SH-SY5Y (cell line): Measurements from ENCODE around the gene SMYD3.

ENCODE experiments used
- GATA2 ChIP-seq: IDR thresholded peaks from 2 replicates; pipeline ENCODE4 v1.6.1; 2011; ENCODE audit warnings: mild to moderate bottlenecking, low read depth, low read length
- GATA3 ChIP-seq: IDR thresholded peaks from 2 replicates; pipeline ENCODE4 v1.6.1; 2011; ENCODE audit warnings: low read depth, mild to moderate bottlenecking, low read length, moderate library complexity

SMYD3 gene

DNA sequence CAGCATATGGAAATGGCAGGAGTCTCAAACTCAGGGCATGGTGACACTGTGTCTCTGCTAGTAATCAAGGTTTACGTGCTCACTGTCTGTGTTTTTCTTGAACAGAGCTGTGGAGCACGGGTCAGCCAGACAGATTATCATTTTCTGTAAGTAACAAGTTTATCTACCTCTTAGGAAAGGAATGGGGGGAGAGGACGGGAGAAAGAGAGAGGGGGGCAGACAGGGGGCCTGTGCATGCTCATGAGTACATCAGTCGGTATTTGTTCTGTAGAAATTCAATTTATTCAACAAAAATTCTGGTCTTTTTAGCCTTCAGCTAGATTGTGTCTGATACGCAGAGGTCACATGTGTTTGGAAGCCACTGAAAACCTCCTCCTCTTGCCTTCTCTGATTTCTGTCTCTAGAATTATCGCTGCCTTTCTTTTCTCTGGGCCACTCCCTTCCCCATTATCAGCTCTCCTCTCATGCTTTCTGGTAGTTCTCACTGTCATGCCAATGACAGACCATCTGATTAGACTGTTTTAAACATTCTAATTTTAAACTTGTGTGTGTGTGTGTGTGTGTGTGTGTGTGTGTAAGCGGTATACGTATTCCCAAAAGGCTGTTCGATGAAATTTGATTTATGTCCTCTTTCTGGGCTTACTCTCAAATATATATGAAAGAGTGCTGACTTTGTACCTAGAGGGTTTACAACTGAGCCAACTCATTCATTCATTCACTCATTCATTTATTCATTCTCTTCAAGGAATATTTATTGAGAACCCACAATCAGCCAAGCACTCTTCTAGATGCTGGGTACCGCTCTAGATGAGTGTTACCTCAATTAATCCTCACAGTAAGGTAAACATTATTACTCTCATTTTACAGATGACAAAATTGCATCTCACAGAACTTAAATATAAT is 715.4 kb downstream of the SMYD3 start:
- TF ChIP-seq GATA2 (peak; percentile 100), GATA3 (peak; percentile 99)

DNA sequence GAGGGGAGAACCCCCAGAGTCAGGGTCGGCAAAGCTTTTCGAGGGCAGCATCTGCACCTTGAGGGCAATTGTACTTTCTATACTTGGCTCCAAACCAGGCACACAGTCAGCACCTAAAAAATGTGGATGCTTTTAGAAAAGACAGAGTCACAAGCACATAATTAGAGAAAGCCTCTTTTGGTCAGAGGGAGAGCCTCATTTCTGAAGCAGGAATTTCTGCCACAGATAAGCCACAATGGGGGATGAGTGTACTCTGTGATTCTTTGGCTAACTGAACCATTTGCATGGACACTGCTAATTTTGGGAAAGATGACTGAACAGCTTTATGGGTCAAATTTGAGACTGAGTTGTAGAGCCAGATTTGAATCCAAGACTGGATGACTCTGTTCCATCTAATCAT is 716.6 kb downstream of the SMYD3 start:
- no peak for TF ChIP-seq GATA2
- no peak for TF ChIP-seq GATA3

DNA sequence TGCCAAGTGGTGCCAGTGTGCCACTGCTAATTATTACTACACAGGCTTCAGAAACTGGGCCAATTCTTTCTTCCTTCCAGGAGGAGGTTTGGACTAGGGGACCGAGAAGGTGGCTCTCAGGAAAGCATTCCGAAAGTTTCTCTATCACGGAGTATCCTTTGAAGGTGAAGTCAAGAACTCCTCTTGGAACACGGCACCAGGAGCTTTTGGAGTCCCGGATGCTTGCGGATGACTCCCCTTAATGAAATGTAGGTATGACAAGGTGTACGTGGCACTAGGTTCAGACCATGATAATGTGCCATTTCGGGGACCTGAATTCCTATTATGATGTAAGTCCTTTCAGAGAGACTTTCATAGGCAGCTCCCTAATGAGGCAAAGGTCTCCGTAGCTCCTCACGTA is 718.2 kb downstream of the SMYD3 start:
- TF ChIP-seq GATA3, result no peak
- TF ChIP-seq GATA2, result no peak

DNA sequence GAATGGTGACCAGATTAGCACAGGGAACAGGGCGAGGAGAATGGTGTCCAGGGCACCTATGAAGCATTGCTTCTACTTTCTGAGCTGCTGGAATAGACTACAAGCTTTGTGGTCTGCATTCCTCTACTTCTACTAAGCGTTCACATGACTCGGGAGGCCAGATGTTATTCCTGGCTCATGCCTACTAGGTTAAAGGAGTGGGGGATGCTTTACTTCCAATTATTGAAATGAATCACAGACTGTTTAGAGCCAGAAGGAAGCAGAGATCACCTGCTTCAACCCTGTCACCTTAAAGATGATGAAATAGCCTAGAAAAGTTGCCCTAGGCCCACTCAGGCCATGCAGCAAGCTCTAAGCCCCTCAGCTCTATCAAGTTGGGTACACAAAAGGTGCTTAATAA is 718.8 kb downstream of the SMYD3 start:
- no peak for TF ChIP-seq GATA3
- TF ChIP-seq GATA2, result no peak

DNA sequence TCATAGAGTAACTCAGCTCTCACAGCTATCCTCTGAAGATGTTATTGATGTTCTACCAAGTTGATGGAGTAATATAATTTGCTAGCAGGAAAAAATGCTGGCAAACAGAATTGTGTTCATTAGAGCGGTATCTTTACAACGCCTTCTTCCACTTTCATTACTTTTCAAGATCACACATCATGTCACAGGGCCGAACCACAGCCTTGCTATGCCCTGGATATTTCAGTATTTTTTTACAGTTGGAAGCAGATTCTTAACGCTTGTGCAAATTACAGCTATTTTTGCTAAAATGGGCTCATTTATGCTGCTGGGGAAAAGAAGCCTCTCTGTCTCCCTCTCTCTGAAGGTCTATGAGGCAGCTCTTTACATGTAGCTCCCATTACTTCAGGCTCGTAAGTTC is 720.1 kb downstream of the SMYD3 start:
- TF ChIP-seq GATA3 (no peak), GATA2 (no peak)

DNA sequence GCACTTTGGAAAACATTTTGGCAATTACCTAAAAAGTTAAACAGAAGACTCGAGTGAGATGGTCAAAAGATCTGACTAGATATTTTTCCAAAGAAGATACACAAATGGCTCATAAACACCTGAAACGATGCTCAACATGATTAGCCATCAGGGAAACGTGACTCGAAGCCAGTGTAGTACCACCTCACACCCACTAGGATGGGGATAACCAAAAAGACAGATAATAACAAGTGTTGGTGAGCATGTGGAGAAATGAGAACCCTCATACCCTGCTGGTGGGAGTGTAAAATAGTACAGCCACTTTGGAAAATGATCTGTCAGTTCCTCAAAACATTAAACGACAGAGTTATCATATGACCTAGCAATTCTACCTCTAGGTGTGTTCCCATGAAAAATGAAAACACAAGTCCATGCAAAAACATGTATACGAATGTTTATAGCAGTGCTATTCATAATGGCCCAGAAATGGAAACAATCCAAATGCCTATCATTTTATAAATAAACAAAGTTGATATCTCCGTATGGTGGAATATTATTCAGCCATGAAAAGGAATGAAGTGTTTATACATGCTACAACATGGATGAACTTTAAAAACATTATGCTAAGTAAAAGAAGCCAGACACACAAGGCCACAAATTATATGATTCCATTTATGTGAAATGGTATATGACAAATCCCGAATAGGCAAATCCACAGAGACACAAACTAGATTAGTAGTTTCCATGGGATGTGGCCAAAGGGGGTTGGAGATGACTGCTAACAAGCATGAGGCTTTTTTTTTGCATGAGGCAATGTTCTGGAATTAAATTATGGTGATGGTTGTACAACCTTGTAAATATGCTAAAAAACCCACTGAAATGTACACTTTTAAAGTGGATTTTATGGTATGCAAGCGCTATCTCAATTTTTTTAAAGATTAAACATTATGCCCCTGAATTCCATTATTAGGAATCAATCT is 727.0 kb downstream of the SMYD3 start:
- no peak for TF ChIP-seq GATA2
- TF ChIP-seq GATA3, result no peak

DNA sequence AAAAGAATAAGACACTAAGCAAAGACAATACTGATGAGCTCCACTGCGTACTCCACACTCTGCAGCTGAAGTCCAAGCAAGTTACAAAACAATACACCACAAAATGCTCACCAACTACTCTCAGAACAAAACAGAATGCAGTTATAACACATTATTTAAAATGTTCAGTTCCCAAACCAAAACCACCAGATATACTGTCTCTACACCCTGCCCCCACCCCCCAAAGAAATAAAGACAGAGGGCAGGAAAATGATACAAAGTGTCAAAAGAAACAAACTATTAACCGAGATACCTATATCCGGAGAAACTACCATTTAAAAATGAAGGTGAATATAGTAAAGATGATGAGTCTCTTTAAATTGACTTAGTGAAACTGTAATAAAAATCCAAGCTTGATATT is 729.3 kb downstream of the SMYD3 start:
- TF ChIP-seq GATA2 (no peak), GATA3 (no peak)

DNA sequence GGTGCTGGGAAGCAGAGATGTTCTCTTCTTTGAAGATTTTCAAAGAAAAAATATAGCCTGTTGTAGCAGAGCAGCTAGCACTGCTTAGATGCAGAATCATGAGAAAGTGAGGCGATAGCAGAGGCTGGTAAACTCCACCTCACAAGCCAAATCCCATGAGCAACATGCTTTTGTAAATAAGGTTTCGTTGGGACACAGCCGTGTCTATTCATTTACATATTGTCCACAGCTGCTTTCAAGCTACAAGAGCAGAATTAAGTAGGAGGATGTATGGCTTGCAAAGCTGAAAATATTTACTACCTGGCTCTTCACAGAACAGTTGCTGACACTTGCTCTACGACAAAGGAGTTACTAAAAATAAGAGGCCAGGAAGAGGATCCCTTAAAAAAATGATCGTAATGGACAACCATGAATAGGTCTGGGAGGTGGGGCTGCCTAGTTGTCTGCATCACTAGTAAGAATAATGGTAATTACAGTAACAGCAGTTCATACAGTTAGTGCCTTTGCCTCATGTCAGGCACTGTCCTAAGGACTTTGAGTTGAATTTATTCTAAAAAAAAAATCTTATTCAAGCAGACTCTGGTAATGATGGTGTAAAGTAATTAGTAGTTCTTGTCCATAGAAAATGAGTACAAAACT is 730.3 kb downstream of the SMYD3 start:
- no peak for TF ChIP-seq GATA2
- TF ChIP-seq GATA3, result no peak

DNA sequence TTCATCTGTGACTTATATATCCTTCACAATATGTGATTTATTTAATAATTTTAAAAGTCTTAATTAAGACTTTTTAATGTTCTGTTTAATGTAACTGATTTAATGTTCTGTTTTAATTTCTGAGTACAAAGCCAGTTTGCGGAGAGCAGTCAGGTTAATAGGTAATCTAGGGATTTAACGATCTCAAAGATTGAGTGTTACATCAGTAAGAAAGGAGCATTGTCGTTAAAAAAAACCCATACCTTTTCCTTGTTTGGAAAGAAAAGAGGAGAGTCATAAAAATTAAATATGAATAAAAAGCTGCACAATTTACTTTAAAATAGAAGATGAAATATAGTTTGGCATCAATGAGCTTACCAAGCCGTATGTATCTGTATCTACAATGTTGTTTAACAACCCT is 730.9 kb downstream of the SMYD3 start:
- no peak for TF ChIP-seq GATA2
- no peak for TF ChIP-seq GATA3

DNA sequence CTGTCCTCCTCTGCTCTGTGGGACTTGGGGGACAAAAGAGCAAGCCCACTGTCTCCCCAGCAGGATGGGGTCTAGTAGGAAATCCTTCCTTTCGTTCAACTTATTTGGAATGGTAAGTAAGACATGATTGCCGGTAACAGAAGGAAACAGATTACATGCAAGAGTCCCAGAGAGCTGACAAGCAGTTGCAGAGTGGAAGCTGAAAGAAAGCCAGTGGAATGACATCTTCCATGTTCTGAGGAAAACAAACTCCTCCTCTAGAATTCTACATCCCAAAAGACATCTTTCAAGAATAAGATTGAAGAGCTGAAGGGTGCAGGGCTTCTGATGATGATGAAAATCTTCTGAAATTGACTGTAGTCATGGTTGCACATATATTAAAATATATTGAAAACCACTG is 732.9 kb downstream of the SMYD3 start:
- no peak for TF ChIP-seq GATA2
- no peak for TF ChIP-seq GATA3

DNA sequence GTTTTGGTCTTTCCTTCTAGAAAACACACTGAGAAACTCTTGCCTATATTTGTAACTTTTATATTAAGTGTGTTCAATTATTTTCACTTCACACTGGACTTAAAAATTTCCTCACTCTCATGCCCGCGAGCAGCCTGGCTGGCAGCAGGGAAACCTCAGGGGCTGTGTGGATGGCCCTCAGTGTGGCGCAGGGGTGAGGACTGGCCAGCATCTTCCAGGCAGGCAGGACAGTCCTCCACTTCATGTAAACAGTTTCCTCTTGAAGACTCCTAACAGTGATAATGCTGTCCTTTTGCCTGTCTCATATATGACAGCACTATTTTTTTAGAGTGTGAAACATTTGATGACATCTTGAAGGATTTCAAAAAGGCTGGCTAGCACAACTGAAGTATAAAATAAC is 733.7 kb downstream of the SMYD3 start:
- no peak for TF ChIP-seq GATA2
- no peak for TF ChIP-seq GATA3

DNA sequence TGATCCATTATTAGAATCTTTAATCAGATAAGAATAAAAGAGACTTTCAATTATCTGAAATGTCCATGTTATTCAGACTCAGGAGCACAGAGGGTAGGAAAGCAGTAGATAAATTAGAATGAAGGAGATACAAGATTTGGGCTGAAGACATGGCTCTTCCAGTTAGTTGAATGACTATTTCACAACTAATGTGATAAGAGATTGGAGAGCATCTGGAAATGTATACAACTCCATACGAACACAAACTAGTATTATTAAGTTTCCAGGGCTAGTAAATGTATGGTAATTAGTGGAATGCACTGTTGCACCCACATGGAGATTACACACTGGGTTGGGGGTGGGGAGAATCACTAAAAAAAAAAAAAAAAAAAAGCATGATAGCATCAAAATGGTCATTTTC is 734.3 kb downstream of the SMYD3 start:
- TF ChIP-seq GATA3 (no peak), GATA2 (no peak)

DNA sequence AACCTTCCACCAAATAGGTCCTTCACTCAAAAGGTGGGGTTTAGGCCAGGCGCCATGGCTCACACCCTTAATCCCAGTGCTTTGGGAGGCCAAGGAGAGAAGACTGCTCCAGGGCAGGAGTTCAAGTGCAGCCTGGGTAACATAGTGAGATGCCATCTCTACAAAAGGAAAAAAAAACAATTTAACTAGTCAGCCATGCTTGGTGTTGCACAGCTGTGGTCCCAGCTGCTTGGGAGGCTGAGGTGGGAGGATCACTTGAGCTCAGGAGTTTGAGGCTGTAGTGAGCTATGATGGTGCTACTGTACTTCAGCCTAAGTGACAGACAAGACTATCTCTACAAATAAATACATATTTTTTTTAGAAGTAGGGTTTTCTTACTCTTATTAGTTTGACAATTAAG is 734.8 kb downstream of the SMYD3 start:
- TF ChIP-seq GATA3, result no peak
- no peak for TF ChIP-seq GATA2

DNA sequence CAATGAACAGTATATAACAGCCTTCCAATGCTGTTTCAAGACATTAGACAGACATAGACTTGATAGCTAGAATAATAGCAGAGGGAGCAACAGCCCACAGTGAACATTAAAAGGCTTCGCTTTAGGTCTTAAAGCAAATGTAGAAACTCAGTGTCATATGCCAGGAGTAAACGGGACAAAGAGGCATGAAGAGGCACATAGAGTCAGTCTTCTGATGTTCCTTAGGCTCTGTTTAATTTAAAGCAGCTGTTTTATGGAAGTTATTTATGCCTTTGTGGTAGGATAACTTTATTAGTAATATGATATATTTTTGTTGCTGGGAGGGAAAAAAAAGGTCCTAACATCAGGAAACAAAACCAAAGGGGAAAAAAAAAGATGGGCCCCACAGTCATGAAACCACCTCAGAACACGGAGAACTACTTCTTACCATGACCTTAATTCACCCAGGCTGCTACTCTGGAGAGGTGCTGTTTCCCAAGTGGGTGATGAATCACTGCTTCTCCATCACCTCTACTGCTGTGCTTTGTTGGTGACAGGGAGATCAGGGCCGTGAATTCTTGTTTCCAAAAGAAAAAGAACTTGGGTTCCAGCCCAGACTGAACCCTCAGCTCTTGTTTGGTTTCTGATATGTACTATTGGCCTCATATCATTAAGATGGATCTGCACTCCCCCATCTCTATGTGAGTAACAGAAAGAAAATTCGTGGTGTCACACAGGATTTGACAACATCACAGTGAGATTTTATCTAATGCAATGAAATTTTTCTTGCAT is 735.4 kb downstream of the SMYD3 start:
- TF ChIP-seq GATA2 (no peak; the same call in 1 of the 2 replicates), GATA3 (no peak)
